Prostate gland (tissue), 2 donors: Measurements from ENCODE around the gene BLZF1. TPM values are rescaled to one million over a fixed set of nuclear protein-coding genes. Genes with fewer than 3 reads are reported as not detected.
"Not testable (repeated sequence)": the region's sequence is repeated elsewhere in the genome, so short reads cannot be mapped to it uniquely, and the experiment has no call there.

Experiments
- DNase-seq: peaks from one replicate; pipeline ENCODE4 v3.0.0-alpha.2; 2019; ENCODE audit warnings: low spot score
- H3K27ac ChIP-seq, 2 donors: fragments of 200-600 bp; sonication (generic); 2 replicates each; pipeline ENCODE4 v1.5.1; 2017 to 2019
- H3K27me3 ChIP-seq: fragments of 200-600 bp; sonication (generic); replicated peaks from 2 replicates; pipeline ENCODE4 v1.5.1; 2019; ENCODE audit not compliant: insufficient read depth
- H3K36me3 ChIP-seq, 2 donors: fragments of 200-600 bp; sonication (generic); 1 replicate in 1 of 2; 2 replicates in 1 of 2; pipeline versions ENCODE4 v1.5.1 to v1.8.1; 2017 to 2019
- H3K4me1 ChIP-seq: fragments of 200-600 bp; sonication (generic); replicated peaks from 2 replicates; pipeline ENCODE4 v1.5.1; 2019
- H3K4me3 ChIP-seq, 2 donors: fragments of 200-600 bp; sonication (generic); 2 replicates each; pipeline ENCODE4 v1.5.1; 2017 to 2019
- H3K9me3 ChIP-seq: fragments of 200-600 bp; sonication (generic); 2 replicates; pipeline ENCODE4 v1.5.1; 2017
- CTCF ChIP-seq, 4 experiments: fragments of 200-600 bp in 2 of 4; fragments of 450-650 bp in 2 of 4; sonication (generic) in 2 of 4; IDR thresholded peaks; 1 replicate in 3 of 4; 2 replicates in 1 of 4; pipeline ENCODE4 v1.5.1; 2016 to 2019; ENCODE audit warnings: antibody characterized with exemption in 4 of 4, mild to moderate bottlenecking in 2 of 4, moderate library complexity in 2 of 4
- POLR2A ChIP-seq: fragments of 450-650 bp; IDR thresholded peaks from one replicate; pipeline ENCODE4 v1.6.1; 2016; ENCODE audit warnings: antibody characterized with exemption, mild to moderate bottlenecking
- POLR2AphosphoS5 ChIP-seq: sonication (generic); formaldehyde crosslinking; IDR thresholded peaks from one replicate; pipeline ENCODE4 v1.6.1; 2017; ENCODE audit warnings: antibody characterized with exemption
- WGBS: methylation state at CpG from one replicate; pipeline ENCODE4 v1.1.5; 2018; 5-methylcytosine and 5-hydroxymethylcytosine counted together
- intact Hi-C: fragments of 100-400 bp; cut with DNase I; formaldehyde crosslinking; loops from one replicate; pipeline ENCODE4 v1.14.2; 2022
- total RNA-seq, 2 donors: library from RNA; depleted of rRNA; stranded (reverse); fragments of >200 nt; gene quantifications; one replicate each; pipeline ENCODE4 v1.1.0, GENCODE V29; 2016

BLZF1 gene
- total RNA-seq, 2 donors from 2014 or later, result 18.8 to 21.7 TPM

DNA sequence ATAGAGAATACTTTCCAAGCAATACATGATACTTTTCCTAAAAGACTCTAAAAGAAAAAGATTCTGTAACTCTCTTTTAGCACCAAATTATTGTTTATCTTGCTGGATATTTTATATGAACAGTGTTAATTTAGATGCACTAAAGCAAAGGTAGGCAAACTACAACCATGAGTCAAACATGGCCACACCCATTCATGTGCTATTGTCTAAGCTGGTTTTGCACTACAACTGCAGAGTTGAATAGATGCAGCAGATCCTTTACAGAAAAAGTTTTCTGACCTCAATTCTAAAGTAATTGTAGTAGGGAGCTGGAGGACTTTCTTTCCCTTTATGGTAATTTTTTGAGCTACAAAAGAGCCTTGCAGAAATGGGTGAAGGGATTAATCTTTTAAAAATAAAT is 19.4 kb downstream of the BLZF1 start:
- H3K27me3 ChIP-seq, result no peaks in the 10 kb centered on the region
- no peaks in the 10 kb centered on the region for H3K9me3 ChIP-seq
- no peak overlapping the region for H3K27ac ChIP-seq
- intact Hi-C loops, result no loop called here
- no peak overlapping the region for H3K4me3 ChIP-seq
- no peak for DNase-seq
- no peak for TF ChIP-seq POLR2A
- TF ChIP-seq POLR2AphosphoS5, result no peak
- no peak for TF ChIP-seq CTCF (IDR thresholded peaks at IDR 0.05)
- no peaks in the 10 kb centered on the region for H3K4me1 ChIP-seq
- H3K36me3 ChIP-seq, result no peaks in the 10 kb centered on the region

- H3K27ac ChIP-seq, result no peak overlapping the region
- no peak for TF ChIP-seq CTCF (IDR thresholded peaks at IDR 0.05)
- no peaks in the 10 kb centered on the region for H3K27me3 ChIP-seq
- intact Hi-C loops, result no loop called here
- no peaks in the 10 kb centered on the region for H3K4me1 ChIP-seq
- no peaks in the 10 kb centered on the region for H3K9me3 ChIP-seq
- no peak for DNase-seq
- H3K36me3 ChIP-seq, result no peaks in the 10 kb centered on the region
- no peak overlapping the region for H3K4me3 ChIP-seq
Measured at GRCh38 chr1:169390303-169390702, 22.3 kb downstream of the BLZF1 start.

DNA sequence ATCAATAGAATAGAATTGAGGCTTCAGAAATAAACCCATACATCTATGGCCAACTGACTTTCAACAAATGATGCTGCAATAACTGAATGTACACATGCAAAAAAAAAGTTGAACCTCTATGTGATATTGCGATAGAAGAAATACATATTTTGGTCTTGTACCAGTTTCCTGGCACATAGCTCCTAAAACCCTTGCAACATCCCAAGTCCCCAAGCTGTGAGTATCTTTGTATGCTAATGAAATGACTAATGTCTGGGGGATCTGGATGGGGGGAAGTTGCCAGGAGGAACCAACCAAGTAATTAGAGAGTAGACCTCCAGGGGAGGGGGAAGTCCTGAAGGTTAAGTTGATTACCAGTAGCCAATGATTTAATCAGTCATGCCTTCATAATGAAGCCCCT is 24.4 kb downstream of the BLZF1 start:
- Histone ChIP-seq H3K4me1 (no peaks in the 10 kb centered on the region), H3K27ac (no peak overlapping the region), H3K36me3 (no peaks in the 10 kb centered on the region), H3K9me3 (no peaks in the 10 kb centered on the region), H3K4me3 (no peak overlapping the region), H3K27me3 (no peaks in the 10 kb centered on the region)
- no peak for DNase-seq
- intact Hi-C loops, result no loop called here
- WGBS, result 97% methylated on average over 1 of the region's 1 CpG
- TF ChIP-seq CTCF (IDR thresholded peaks at IDR 0.05) (no peak), POLR2A (no peak), POLR2AphosphoS5 (no peak)

- no peaks in the 10 kb centered on the region for H3K36me3 ChIP-seq
- no peak overlapping the region for H3K4me3 ChIP-seq
- intact Hi-C loops, result no loop called here
- no peaks in the 10 kb centered on the region for H3K27me3 ChIP-seq
- H3K4me1 ChIP-seq, result no peaks in the 10 kb centered on the region
- WGBS, result 96% methylated on average over 3 of the region's 3 CpGs
- no peaks in the 10 kb centered on the region for H3K9me3 ChIP-seq
- TF ChIP-seq POLR2A (no peak), POLR2AphosphoS5 (no peak), CTCF (IDR thresholded peaks at IDR 0.05) (no peak)
- no peak overlapping the region for H3K27ac ChIP-seq
- no peak for DNase-seq
Measured at GRCh38 chr1:169395955-169396354, 28.0 kb downstream of the BLZF1 start.

DNA sequence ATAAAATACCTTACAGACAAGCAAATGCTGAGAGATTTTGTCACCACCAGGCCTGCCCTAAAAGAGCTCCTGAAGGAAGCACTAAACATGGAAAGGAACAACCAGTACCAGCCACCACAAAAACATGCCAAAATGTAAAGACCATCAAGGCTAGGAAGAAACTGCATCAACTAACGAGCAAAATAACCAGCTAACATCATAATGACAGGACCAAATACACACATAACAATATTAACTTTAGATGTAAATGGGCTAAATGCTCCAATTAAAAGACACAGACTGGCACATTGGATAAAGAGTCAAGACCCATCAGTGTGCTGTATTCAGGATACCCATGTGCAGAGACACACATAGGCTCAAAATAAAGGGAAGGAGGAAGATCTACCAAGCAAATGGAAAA is 34.6 kb downstream of the BLZF1 start:
- intact Hi-C loops, H3K27ac ChIP-seq, H3K4me1 ChIP-seq, DNase-seq, H3K36me3 ChIP-seq, H3K4me3 ChIP-seq, H3K27me3 ChIP-seq, H3K9me3 ChIP-seq: not testable (repeated sequence)
- WGBS, result 100% methylated on average over 1 of the region's 1 CpG

DNA sequence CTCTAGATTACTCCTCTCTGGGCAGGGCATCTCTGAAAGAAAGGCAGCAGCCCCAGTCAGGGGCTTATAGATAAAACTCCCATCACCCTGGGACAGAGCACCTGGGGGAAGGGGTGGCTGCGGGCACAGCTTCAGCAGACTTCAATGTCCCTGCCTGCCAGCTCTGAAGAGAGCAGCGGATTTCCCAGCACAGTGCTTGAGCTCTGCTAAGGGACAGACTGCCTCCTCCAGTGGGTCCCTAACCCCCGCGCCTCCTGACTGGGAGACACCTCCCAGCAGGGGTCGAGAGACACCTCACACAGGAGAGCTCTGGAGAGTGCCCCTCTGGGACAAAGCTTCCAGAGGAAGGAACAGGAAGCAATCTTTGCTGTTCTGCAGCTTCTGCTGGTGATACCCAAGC is 40.3 kb downstream of the BLZF1 start:
- 95% methylated on average over 5 of the region's 5 CpGs for WGBS
- H3K27ac ChIP-seq, H3K4me3 ChIP-seq, H3K4me1 ChIP-seq, H3K36me3 ChIP-seq, H3K27me3 ChIP-seq, H3K9me3 ChIP-seq, intact Hi-C loops, DNase-seq: not testable (repeated sequence)
